ENCODE data around the gene WDR4.

WDR4 gene

DNA sequence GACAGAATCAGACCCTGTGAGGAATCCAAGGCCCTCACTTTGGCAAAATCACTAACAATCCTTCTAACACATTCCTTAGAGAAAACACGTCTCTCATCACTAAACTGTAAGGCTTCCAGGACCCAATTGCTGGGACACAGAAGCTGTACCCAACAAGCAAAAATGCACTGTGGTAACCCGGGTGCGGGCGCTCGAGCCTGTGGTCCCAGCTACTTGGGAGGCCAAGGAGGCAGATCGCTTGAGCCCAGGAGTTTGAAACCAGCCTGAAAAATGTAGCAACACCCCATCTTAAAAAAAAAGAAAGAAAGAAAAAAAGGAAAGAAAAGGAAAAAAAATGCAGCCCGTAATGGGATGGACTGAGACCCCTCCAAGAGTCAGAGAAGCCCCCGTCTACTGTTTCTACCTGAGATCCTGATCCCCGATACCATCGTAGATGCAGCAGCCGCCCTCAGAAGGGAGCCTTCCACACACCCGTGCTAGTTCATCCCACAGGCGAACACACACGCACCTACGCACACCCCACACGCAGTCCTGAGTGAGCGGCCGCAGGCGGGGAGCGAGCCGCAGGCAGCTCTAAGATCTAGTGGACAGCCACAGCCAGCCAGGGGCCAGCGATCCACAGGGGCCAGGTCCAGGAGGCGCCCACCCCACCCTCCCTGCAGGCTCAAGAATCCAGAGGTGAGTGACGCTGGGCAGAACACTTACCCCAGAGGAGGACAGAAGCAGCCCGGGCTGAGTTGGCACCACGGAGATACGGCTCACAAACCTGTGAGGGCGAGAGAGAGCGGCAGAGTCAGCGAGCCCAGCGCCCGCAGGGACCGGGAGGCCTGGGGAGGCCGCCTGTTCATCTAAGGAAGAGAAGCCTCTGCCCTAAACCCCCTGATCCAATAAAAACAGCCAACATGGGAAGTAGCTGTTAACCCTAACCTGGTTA lies 20.1 kb downstream of the WDR4 start:
- H3K9me3 ChIP-seq (ENCODE audit: low read length), result no peaks in the 10 kb centered on the region
- H3K27ac ChIP-seq (ENCODE audit: low read depth, low read length), result no peak overlapping the region
- H3K9ac ChIP-seq (ENCODE audit: low read length), result no peak overlapping the region
- no peak overlapping the region for H3K4me3 ChIP-seq (ENCODE audit: low read depth in 1 of 2, low read length in 2 of 2)
- H3K4me1 ChIP-seq (ENCODE audit: insufficient read depth, low read length), result no peaks in the 10 kb centered on the region
- H3K36me3 ChIP-seq (ENCODE audit: insufficient read depth, low read length), result peaks cover 60% of the 10 kb centered on the region
- H3K27me3 ChIP-seq (ENCODE audit: control insufficient read depth in 1 of 2, insufficient read depth in 2 of 2, low read length in 2 of 2), result no peaks in the 10 kb centered on the region

DNA sequence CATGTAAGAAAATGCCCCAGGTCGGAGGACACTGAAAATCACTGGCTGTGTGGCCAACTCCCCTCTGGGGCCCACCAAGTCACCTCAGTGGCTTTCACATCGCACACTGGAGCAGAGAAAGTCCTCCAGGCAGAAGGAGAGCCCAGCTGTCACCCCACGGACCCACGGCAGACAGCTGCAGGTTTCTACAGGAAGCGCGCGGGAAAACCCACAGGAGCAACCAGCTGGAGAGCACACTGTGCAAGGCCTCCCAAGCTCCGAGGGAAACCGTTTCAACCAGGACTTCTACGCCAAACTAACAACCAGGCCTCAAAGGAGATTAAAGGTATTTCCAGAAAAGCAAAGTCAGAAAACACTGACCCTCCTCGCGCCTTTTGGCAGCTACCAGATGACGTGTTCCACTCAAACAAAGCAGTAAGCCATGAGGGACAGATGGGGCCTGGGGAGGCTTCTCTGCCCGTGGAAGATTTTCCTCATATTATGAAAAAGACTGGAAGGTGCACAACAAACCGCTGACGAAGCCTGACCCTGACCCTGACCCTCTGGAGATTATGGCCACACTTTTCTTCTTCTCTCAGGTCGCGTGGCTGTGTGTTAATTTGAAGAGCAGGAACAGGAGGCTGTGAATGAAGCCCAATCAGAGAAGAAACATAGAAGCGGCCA lies 21.0 kb downstream of the WDR4 start:
- peaks cover 62% of the 10 kb centered on the region for H3K36me3 ChIP-seq (ENCODE audit: insufficient read depth, low read length)
- no peak overlapping the region for H3K9ac ChIP-seq (ENCODE audit: low read length)
- no peaks in the 10 kb centered on the region for H3K27me3 ChIP-seq (ENCODE audit: control insufficient read depth in 1 of 2, insufficient read depth in 2 of 2, low read length in 2 of 2)
- H3K9me3 ChIP-seq (ENCODE audit: low read length), result no peaks in the 10 kb centered on the region
- no peaks in the 10 kb centered on the region for H3K4me1 ChIP-seq (ENCODE audit: insufficient read depth, low read length)
- H3K27ac ChIP-seq (ENCODE audit: low read depth, low read length), result no peak overlapping the region
- H3K4me3 ChIP-seq (ENCODE audit: low read depth in 1 of 2, low read length in 2 of 2), result no peak overlapping the region

DNA sequence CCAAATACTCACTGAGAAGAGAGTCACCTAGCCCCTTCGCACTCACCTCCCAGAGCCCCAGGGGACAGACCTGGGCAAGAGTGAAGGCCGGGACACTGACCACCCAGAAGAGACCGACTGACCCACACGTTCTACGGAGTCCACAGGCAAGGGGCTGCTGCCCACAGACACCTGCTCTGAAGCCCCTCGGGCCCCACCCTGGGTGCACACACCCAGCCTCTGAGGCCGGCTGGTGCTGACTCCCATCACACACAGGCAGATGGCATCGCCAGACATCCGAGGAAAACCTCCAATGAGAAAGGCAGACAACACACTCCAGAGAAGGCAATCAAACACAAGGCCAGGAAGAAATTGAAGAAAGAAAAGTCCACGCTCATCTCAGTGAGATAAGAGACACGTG lies 22.1 kb downstream of the WDR4 start:
- no peaks in the 10 kb centered on the region for H3K9me3 ChIP-seq (ENCODE audit: low read length)
- H3K4me3 ChIP-seq (ENCODE audit: low read depth in 1 of 2, low read length in 2 of 2), result no peak overlapping the region
- H3K27ac ChIP-seq (ENCODE audit: low read depth, low read length), result no peak overlapping the region
- H3K9ac ChIP-seq (ENCODE audit: low read length), result no peak overlapping the region
- H3K36me3 ChIP-seq (ENCODE audit: insufficient read depth, low read length), result peaks cover 53% of the 10 kb centered on the region
- H3K4me1 ChIP-seq (ENCODE audit: insufficient read depth, low read length), result no peaks in the 10 kb centered on the region
- no peaks in the 10 kb centered on the region for H3K27me3 ChIP-seq (ENCODE audit: control insufficient read depth in 1 of 2, insufficient read depth in 2 of 2, low read length in 2 of 2)

DNA sequence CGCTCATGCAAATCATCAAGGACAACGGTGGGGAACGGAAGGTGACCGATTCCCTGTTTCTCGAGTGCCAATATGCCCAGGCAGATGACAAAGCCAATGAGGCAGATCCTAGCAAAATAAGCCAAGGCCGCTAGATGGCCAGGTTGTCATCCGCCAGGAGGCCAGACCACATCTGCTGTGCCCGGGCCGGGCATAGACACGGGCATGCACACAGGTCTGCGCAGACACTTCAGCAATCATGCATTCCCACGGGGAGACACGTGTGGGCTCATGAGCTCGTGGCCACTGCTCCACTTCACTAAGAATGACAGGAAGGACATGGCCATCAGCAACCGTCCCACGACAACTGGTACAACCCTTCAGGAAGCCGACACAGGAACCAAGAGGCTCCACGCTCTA lies 23.4 kb downstream of the WDR4 start:
- H3K27ac ChIP-seq (ENCODE audit: low read depth, low read length), result no peak overlapping the region
- no peaks in the 10 kb centered on the region for H3K4me1 ChIP-seq (ENCODE audit: insufficient read depth, low read length)
- no peaks in the 10 kb centered on the region for H3K9me3 ChIP-seq (ENCODE audit: low read length)
- no peaks in the 10 kb centered on the region for H3K27me3 ChIP-seq (ENCODE audit: control insufficient read depth in 1 of 2, insufficient read depth in 2 of 2, low read length in 2 of 2)
- H3K9ac ChIP-seq (ENCODE audit: low read length), result no peak overlapping the region
- H3K4me3 ChIP-seq (ENCODE audit: low read depth in 1 of 2, low read length in 2 of 2), result no peak overlapping the region
- H3K36me3 ChIP-seq (ENCODE audit: insufficient read depth, low read length), result peaks cover 63% of the 10 kb centered on the region

DNA sequence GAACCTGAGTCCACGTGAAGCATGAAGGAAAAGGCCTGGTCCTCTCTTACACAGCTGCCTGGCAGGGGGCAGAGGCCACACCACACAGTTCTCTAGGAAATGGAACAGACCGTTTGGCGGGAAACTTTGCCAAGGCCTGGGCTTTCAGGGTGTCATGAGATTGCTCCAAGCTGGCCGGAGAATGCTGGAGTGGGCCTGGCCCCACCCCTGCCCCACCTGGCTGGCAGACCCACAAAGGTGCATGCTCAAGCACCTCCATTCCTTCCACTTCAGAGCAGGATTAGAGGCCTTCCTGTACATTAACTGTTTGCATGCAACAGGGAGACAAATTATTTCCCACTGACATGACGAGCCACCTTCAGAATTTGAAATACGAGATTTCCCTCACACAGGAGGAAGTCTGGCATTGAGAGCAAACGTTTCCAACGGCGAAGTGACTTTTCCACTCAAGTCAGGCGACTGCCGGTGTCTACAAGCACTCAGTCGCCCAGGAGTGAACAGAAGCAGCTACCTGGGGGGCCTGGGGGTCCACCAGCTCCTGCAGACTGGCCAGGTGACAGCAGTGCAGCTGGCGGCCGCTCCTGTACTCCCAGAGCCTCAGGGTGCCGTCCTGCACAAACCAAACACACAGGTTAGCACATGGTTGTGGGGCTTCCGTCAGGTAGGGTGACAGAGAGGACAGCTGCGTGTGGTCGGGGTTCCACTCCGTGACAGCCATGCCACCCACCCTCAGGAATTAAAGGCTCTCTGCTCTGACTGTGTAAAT lies 24.0 kb downstream of the WDR4 start:
- no peaks in the 10 kb centered on the region for H3K9me3 ChIP-seq (ENCODE audit: low read length)
- H3K36me3 ChIP-seq (ENCODE audit: insufficient read depth, low read length), result peaks cover 60% of the 10 kb centered on the region
- H3K27ac ChIP-seq (ENCODE audit: low read depth, low read length), result no peak overlapping the region
- H3K27me3 ChIP-seq (ENCODE audit: control insufficient read depth in 1 of 2, insufficient read depth in 2 of 2, low read length in 2 of 2), result no peaks in the 10 kb centered on the region
- no peak overlapping the region for H3K4me3 ChIP-seq (ENCODE audit: low read depth in 1 of 2, low read length in 2 of 2)
- no peak overlapping the region for H3K9ac ChIP-seq (ENCODE audit: low read length)
- H3K4me1 ChIP-seq (ENCODE audit: insufficient read depth, low read length), result no peaks in the 10 kb centered on the region

DNA sequence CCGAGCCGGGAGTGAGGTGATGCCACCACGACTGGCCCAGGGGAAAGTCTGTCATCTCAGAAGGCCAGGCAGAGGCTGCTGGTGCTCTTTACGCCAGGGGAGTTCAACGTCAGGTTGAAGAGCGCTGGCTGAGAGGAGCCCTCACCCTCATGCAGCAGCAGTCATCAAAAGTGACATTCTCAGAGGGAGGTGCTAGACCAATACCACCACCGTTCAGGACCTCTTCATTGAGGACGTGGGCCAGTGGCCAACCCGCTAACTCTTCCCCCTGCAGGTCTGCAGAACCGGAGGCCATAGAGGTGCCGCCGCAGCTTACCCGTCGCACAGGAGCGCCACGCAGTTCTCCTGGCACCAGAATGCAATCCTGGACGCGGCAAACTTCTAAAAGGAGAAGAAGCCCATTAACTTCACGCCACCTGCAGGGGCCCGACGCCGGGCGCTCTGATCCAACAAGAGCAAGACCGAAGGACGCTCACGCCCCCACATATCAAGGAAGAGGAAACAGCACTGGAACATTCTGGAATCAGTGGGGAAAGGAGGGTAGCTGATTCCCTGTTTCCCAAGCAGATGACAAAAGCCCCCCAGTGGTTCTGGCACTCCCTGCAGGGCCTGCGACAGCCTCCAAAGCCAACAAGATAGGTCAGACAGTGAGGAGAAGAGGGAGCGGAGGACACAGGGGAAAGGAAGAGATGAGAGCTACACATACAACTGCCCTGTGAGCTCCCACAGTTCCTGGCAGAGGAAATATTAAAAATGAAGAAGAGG lies 24.9 kb downstream of the WDR4 start:
- Histone ChIP-seq H3K4me3 (ENCODE audit: low read depth in 1 of 2, low read length in 2 of 2) (no peak overlapping the region), H3K36me3 (ENCODE audit: insufficient read depth, low read length) (peaks cover 61% of the 10 kb centered on the region), H3K4me1 (ENCODE audit: insufficient read depth, low read length) (no peaks in the 10 kb centered on the region), H3K9ac (ENCODE audit: low read length) (no peak overlapping the region), H3K27me3 (ENCODE audit: control insufficient read depth in 1 of 2, insufficient read depth in 2 of 2, low read length in 2 of 2) (no peaks in the 10 kb centered on the region), H3K9me3 (ENCODE audit: low read length) (no peaks in the 10 kb centered on the region), H3K27ac (ENCODE audit: low read depth, low read length) (no peak overlapping the region)

DNA sequence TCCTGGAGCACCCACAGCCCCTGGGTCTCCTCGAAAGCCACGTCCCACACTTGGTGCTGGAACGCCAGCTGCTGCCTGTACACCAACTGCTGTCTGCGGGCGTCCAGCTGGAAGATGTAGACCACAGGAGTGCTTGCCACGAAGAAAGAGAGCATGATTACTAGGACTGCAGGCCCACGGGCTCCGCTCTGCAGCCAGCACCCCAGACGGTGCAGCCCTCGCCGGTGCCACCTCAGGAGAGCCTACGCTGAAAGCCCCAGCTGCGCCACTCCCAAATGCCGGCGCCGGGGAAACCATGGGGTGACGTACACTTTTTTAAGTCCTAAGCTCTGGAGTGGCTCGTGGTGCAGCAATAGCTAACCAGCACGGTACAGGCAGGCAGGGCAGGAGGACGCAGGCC lies 25.7 kb downstream of the WDR4 start:
- no peak overlapping the region for H3K9ac ChIP-seq (ENCODE audit: low read length)
- H3K4me3 ChIP-seq (ENCODE audit: low read depth in 1 of 2, low read length in 2 of 2), result no peak overlapping the region
- peaks cover 65% of the 10 kb centered on the region for H3K36me3 ChIP-seq (ENCODE audit: insufficient read depth, low read length)
- no peaks in the 10 kb centered on the region for H3K9me3 ChIP-seq (ENCODE audit: low read length)
- H3K4me1 ChIP-seq (ENCODE audit: insufficient read depth, low read length), result no peaks in the 10 kb centered on the region
- no peak overlapping the region for H3K27ac ChIP-seq (ENCODE audit: low read depth, low read length)
- H3K27me3 ChIP-seq (ENCODE audit: control insufficient read depth in 1 of 2, insufficient read depth in 2 of 2, low read length in 2 of 2), result no peaks in the 10 kb centered on the region

DNA sequence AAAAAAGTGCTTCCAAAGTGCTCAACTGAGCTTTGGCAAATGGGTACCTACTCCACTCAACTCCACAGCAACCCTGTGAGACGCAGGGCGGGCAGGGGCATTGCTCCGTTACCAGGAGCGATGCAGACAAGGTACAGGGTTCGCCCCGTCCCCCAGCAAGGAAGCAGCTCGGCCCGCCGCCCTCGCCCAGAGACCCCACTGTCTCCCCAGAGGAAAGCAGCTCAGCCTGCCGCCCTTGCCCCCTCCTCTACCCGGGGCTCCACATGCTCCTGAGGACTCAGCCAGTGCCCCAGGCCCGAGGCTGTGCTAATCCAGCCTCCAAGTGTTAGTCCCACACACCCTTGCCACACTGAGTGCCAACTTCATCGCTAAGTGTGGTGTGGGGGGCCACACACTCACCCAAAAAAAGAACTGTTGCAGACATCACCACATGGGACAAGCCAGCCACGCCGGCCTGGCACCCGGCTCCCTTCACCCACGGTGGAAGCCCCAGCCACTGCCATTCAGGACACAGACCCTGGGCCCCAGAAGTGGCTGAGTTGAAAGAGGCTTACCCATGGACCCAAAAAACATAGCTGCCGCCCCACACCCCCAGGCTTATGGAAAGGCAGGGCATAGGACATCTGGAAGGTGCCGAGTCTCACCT lies 26.3 kb downstream of the WDR4 start:
- Histone ChIP-seq H3K36me3 (ENCODE audit: insufficient read depth, low read length) (peaks cover 59% of the 10 kb centered on the region), H3K4me3 (ENCODE audit: low read depth in 1 of 2, low read length in 2 of 2) (no peak overlapping the region)

DNA sequence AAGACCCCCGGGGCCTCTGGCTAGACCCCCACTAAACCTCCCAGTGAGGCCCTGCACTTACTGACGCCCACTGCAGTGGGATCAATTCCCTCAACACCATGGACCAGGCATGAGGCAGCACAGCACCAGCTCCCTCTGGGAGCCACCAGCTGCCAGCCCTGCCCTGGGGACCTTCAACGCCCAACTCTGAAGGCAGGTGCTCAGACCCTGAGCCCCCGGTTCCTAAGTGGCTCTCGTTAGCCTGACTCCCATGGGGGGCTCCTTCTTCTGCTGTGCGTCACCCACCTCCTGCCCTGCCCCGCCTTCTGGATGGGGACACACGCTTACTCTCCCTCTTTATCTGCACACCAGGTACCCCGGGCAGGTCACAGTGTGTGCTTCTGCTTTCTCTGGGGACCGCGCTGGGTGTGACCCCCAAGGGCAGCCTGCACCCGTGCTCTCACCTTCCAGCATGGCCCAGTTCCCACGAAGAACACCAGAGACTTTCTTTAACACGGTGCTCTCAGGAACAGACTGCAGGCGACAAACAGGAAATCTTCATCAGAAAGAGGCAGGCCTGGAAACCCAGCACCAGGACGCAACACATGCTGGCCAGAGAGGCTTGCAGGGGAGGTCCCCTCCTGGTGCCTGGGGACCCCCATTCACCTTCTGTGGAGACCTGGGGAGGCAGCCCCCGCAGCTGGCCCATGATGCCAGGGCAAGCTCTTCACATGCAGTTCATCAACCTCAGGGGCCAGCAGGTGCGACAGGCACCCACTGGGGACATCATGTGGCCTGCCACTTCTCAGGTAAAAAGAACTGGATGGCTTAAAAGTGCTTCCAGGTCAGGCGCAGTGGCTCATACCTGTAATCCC lies 27.3 kb downstream of the WDR4 start:
- no peak overlapping the region for H3K27ac ChIP-seq (ENCODE audit: low read depth, low read length)
- H3K36me3 ChIP-seq (ENCODE audit: insufficient read depth, low read length), result peaks cover 61% of the 10 kb centered on the region
- no peaks in the 10 kb centered on the region for H3K4me1 ChIP-seq (ENCODE audit: insufficient read depth, low read length)
- no peak overlapping the region for H3K4me3 ChIP-seq (ENCODE audit: low read depth in 1 of 2, low read length in 2 of 2)
- H3K9ac ChIP-seq (ENCODE audit: low read length), result no peak overlapping the region
- no peaks in the 10 kb centered on the region for H3K9me3 ChIP-seq (ENCODE audit: low read length)
- H3K27me3 ChIP-seq (ENCODE audit: control insufficient read depth in 1 of 2, insufficient read depth in 2 of 2, low read length in 2 of 2), result no peaks in the 10 kb centered on the region

More for the DNA sequence above, 26.3 kb downstream of the WDR4 start:
- Histone ChIP-seq H3K9me3 (ENCODE audit: low read length) (no peaks in the 10 kb centered on the region), H3K27ac (ENCODE audit: low read depth, low read length) (no peak overlapping the region), H3K27me3 (ENCODE audit: control insufficient read depth in 1 of 2, insufficient read depth in 2 of 2, low read length in 2 of 2) (no peaks in the 10 kb centered on the region), H3K4me1 (ENCODE audit: insufficient read depth, low read length) (no peaks in the 10 kb centered on the region), H3K9ac (ENCODE audit: low read length) (no peak overlapping the region)

DNA sequence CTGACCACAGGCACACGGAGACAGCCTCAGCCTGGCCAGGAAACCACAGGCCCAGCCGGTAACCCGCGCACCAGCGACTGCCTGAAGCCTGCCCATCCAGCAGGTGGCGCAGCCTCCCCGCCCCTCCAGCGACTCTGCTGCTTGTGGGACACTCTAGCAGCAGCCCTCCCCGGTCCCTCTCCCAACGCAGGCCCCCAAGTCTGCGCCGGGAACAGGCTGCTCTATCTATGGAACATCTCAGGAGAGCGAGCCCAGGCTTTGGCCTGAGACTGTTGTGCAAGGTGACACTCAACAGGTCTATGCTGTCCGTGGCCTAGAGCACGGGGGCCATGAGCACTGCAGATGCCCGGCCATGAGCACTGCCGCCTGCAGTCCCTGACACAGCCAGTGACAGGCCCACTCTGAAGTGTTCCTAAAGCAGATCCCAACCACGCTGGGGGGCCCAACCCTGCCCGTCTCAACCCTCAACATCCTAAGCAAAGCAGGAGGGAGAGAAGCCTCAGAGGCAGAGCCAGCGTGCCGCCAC lies 28.4 kb downstream of the WDR4 start:
- no peaks in the 10 kb centered on the region for H3K27me3 ChIP-seq (ENCODE audit: control insufficient read depth in 1 of 2, insufficient read depth in 2 of 2, low read length in 2 of 2)
- H3K27ac ChIP-seq (ENCODE audit: low read depth, low read length), result no peak overlapping the region
- no peaks in the 10 kb centered on the region for H3K9me3 ChIP-seq (ENCODE audit: low read length)
- no peak overlapping the region for H3K4me3 ChIP-seq (ENCODE audit: low read depth in 1 of 2, low read length in 2 of 2)
- H3K9ac ChIP-seq (ENCODE audit: low read length), result no peak overlapping the region
- H3K4me1 ChIP-seq (ENCODE audit: insufficient read depth, low read length), result no peaks in the 10 kb centered on the region
- peaks cover 50% of the 10 kb centered on the region for H3K36me3 ChIP-seq (ENCODE audit: insufficient read depth, low read length)

Data from muscle layer of colon (tissue), 2 donors.